AG09309 (cell line): Measurements from ENCODE around the gene ABAT.

Source experiments
- DNase-seq: peaks from one replicate; pipeline ENCODE4 v3.0.0-alpha.2; 2010; ENCODE audit warnings: low read depth
- H3K4me3 ChIP-seq: 2 replicates; pipeline ENCODE4 v1.5.1; 2011; ENCODE audit warnings: mild to moderate bottlenecking, low read depth, low read length, moderate library complexity; ENCODE audit not compliant: control insufficient read depth
- CTCF ChIP-seq: IDR thresholded peaks from 2 replicates; pipeline ENCODE4 v1.5.1; 2011; ENCODE audit warnings: mild to moderate bottlenecking, low read depth, low read length, inconsistent platforms; ENCODE audit not compliant: insufficient read depth, control insufficient read depth; ENCODE audit errors: missing control alignments

The ABAT gene

GRCh38 chr16:8727131-8727806 is 52.9 kb downstream of the ABAT start:
- TF ChIP-seq CTCF, result no peak
- H3K4me3 ChIP-seq, result no peak overlapping the region
- DNase-seq, result no peak

GRCh38 chr16:8727857-8728618 is 53.6 kb downstream of the ABAT start:
- no peak overlapping the region for H3K4me3 ChIP-seq
- no peak for TF ChIP-seq CTCF
- DNase-seq, result no peak

- no peak overlapping the region for H3K4me3 ChIP-seq
- TF ChIP-seq CTCF, result no peak
- DNase-seq, result no peak
These were observed 55.4 kb downstream of the ABAT start for GRCh38 chr16:8729779-8730334.

- no peak for DNase-seq
- no peak overlapping the region for H3K4me3 ChIP-seq
- TF ChIP-seq CTCF, result no peak
These were observed 56.0 kb downstream of the ABAT start for GRCh38 chr16:8730335-8730915.

DNA sequence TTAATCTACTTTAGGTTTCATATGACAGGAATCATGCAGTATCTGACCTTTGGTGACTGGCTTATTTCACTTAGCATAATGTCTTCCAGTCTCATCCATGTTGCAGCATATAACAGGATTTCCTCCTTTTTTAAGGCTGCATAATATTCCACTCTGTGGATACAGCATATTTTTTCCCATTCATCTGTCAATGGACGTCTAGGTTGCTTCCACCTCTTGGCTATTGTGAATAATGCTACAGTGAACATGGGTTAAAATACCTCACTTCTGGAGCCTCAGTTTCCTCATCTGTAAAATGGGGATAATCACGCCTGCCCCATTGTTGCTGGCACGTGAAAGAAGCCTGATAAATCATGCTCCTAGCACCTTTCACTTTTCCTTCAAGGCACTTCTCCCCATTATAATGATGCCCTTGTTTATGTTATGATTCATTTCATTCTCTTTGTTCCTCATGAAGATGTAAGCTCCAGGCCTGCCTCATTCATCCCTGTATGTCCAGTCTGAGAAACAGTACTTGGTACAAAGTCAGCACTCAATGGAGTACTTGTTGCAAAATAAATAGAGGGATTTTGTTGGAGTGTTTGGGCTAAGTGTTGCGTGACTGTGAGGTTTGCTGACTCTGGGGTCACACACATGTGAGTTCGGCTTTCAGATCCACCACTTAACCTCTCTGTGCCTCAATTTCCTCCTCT is 59.6 kb downstream of the ABAT start:
- no peak for DNase-seq
- TF ChIP-seq CTCF, result no peak

GRCh38 chr16:8735574-8735973 is 61.2 kb downstream of the ABAT start:
- no peak for TF ChIP-seq CTCF
- H3K4me3 ChIP-seq, result no peak overlapping the region
- DNase-seq, result no peak

More for the DNA sequence above, 59.6 kb downstream of the ABAT start:
- H3K4me3 ChIP-seq, result no peak overlapping the region
